ENCODE measurements around the gene MYO15B.

MYO15B gene

GRCh38 chr17:75596320-75597087 is 8.9 kb downstream of the MYO15B start:
- DNase-seq = no peak
- Histone ChIP-seq H3K27me3 (replicated peaks) (no peaks in the 10 kb centered on the region), H3K36me3 (replicated peaks) (no peaks in the 10 kb centered on the region), H3K27ac (no peak overlapping the region), H3K4me3 (ENCODE audit: low read depth, low read length) (no peak overlapping the region)
- TF ChIP-seq, protein P1, sequence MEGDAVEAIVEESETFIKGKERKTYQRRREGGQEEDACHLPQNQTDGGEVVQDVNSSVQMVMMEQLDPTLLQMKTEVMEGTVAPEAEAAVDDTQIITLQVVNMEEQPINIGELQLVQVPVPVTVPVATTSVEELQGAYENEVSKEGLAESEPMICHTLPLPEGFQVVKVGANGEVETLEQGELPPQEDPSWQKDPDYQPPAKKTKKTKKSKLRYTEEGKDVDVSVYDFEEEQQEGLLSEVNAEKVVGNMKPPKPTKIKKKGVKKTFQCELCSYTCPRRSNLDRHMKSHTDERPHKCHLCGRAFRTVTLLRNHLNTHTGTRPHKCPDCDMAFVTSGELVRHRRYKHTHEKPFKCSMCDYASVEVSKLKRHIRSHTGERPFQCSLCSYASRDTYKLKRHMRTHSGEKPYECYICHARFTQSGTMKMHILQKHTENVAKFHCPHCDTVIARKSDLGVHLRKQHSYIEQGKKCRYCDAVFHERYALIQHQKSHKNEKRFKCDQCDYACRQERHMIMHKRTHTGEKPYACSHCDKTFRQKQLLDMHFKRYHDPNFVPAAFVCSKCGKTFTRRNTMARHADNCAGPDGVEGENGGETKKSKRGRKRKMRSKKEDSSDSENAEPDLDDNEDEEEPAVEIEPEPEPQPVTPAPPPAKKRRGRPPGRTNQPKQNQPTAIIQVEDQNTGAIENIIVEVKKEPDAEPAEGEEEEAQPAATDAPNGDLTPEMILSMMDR (IDR thresholded peaks at IDR 0.05; ENCODE audit: low read depth, low read length, missing control alignments) = no peak
- in situ Hi-C loops (cut with HindIII; ENCODE audit: low pct_ligation_motif_present, low sequenced_read_pairs) = no loop called here

DNA sequence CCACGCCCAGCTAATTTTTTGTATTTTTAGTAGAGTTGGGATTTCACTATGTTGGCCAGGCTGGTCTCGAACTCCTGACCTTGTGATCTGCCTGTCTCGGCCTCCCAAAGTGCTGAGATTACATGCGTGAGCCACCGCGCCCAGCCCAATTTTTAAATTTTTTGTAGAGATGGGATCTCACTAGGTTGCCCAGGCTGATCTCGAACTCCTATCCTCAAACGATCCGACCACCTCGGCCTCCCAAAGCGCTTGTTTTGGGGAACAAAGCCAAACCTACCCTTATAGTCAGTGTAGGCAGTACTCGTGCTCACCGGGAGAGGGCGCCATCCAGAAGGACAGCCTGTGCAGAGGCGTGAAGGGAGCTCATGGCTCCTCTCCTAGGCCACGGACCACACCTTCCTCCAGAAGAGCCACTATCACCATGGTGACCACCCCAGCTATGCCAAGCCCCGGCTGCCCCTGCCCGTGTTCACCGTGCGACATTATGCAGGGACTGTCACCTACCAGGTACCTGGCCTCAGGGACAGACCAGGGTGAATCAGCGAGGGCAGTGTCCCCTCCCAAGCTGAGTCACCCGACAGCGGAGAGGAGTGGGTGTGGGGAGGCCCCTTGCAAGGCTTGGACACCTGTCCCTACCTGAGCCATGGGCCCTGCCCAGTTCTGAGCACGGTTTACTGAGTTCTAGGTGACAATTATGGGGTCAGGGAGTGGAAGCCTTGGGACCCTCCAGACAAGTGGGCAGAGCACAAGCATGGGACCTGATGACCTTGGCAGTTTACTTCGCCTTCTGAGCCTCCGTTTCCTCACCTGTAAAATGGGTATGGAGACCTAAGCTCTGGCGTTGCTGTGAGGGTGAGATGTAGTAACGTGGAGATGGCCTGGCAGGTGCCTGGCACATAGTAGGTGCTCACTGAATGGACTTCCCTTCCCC is 13.7 kb downstream of the MYO15B start:
- Histone ChIP-seq H3K36me3 (replicated peaks) (no peaks in the 10 kb centered on the region), H3K27me3 (replicated peaks) (no peaks in the 10 kb centered on the region), H3K27ac (no peak overlapping the region), H3K4me3 (ENCODE audit: low read depth, low read length) (no peak overlapping the region)
- in situ Hi-C loops (cut with HindIII; ENCODE audit: low pct_ligation_motif_present, low sequenced_read_pairs) = no loop called here
- TF ChIP-seq, protein P1 (IDR thresholded peaks at IDR 0.05; ENCODE audit: low read depth, low read length, missing control alignments) = peak; percentile 84
- DNase-seq = peak; percentile 28

GRCh38 chr17:75602644-75603043 is 15.0 kb downstream of the MYO15B start:
- H3K36me3 ChIP-seq (replicated peaks) = no peaks in the 10 kb centered on the region
- H3K27ac ChIP-seq = no peak overlapping the region
- TF ChIP-seq, protein P1 (IDR thresholded peaks at IDR 0.05; ENCODE audit: low read depth, low read length, missing control alignments) = no peak
- in situ Hi-C loops (cut with HindIII; ENCODE audit: low pct_ligation_motif_present, low sequenced_read_pairs) = no loop called here
- DNase-seq = no peak
- no peak overlapping the region for H3K4me3 ChIP-seq (ENCODE audit: low read depth, low read length)
- H3K27me3 ChIP-seq (replicated peaks) = no peaks in the 10 kb centered on the region

GRCh38 chr17:75603123-75603522 is 15.5 kb downstream of the MYO15B start:
- no peak overlapping the region for H3K27ac ChIP-seq
- DNase-seq = no peak
- H3K36me3 ChIP-seq (replicated peaks) = no peaks in the 10 kb centered on the region
- TF ChIP-seq, protein P1 (IDR thresholded peaks at IDR 0.05; ENCODE audit: low read depth, low read length, missing control alignments) = no peak
- H3K4me3 ChIP-seq (ENCODE audit: low read depth, low read length) = no peak overlapping the region
- no peaks in the 10 kb centered on the region for H3K27me3 ChIP-seq (replicated peaks)
- in situ Hi-C loops (cut with HindIII; ENCODE audit: low pct_ligation_motif_present, low sequenced_read_pairs) = no loop called here

GRCh38 chr17:75604034-75604695 is 16.6 kb downstream of the MYO15B start:
- no peaks in the 10 kb centered on the region for H3K36me3 ChIP-seq (replicated peaks)
- DNase-seq = no peak
- TF ChIP-seq, protein P1 (IDR thresholded peaks at IDR 0.05; ENCODE audit: low read depth, low read length, missing control alignments) = no peak
- no peak overlapping the region for H3K4me3 ChIP-seq (ENCODE audit: low read depth, low read length)
- H3K27me3 ChIP-seq (replicated peaks) = no peaks in the 10 kb centered on the region
- in situ Hi-C loops (cut with HindIII; ENCODE audit: low pct_ligation_motif_present, low sequenced_read_pairs) = no loop called here
- H3K27ac ChIP-seq = no peak overlapping the region
